ENCODE data around the gene CCDC63. TPM values are rescaled to one million over a fixed set of nuclear protein-coding genes. Genes with fewer than 3 reads are reported as not detected.

Gene CCDC63
- total and polyA plus RNA-seq, 5 donors from 2014 or later, result not detected

- no peaks in the 10 kb centered on the region for H3K27me3 ChIP-seq (ENCODE audit: control insufficient read depth, insufficient read depth, low read length)
- H3K4me1 Mint-ChIP-seq, result no peaks in the 10 kb centered on the region
- no peaks in the 10 kb centered on the region for H3K36me3 ChIP-seq (ENCODE audit: control insufficient read depth, insufficient read depth, low read length)
- DNase-seq, result no peak
- no peaks in the 10 kb centered on the region for H3K4me1 ChIP-seq (ENCODE audit: control insufficient read depth, insufficient read depth, low read length, poor library complexity, severe bottlenecking)
- H3K36me3 Mint-ChIP-seq, result no peaks in the 10 kb centered on the region
- no peak for ATAC-seq (ENCODE audit: low read depth in 2 of 2)
- no peak overlapping the region for H3K4me3 Mint-ChIP-seq
- H3K27me3 Mint-ChIP-seq, result peaks cover 10% of the 10 kb centered on the region
- no peak overlapping the region for H3K27ac ChIP-seq (ENCODE audit: insufficient read depth, low read length, poor library complexity, severe bottlenecking)
- H3K9me3 ChIP-seq (ENCODE audit: control insufficient read depth in 2 of 2, low read length in 2 of 2), result no peaks in the 10 kb centered on the region
- peaks cover 0 to 2% (median 0%) of the 10 kb centered on the region in 7 donors for H3K9me3 Mint-ChIP-seq
- H3K27ac Mint-ChIP-seq, result no peak overlapping the region
- H3K4me3 ChIP-seq (ENCODE audit: low read depth, low read length), result no peak overlapping the region
These were observed 33.5 kb upstream of the CCDC63 start for GRCh38 chr12:110813285-110813684.

- no peak overlapping the region for H3K4me3 ChIP-seq (ENCODE audit: low read depth, low read length)
- no peak for DNase-seq
- Mint-ChIP-seq H3K9me3 (peaks cover 0 to under 1% (median 0%) of the 10 kb centered on the region in 7 donors), H3K4me1 (no peaks in the 10 kb centered on the region), H3K36me3 (no peaks in the 10 kb centered on the region), H3K27ac (no peak overlapping the region), H3K4me3 (no peak overlapping the region), H3K27me3 (peaks cover 10% of the 10 kb centered on the region)
- H3K4me1 ChIP-seq (ENCODE audit: control insufficient read depth, insufficient read depth, low read length, poor library complexity, severe bottlenecking), result no peaks in the 10 kb centered on the region
- H3K36me3 ChIP-seq (ENCODE audit: control insufficient read depth, insufficient read depth, low read length), result no peaks in the 10 kb centered on the region
- H3K9me3 ChIP-seq (ENCODE audit: control insufficient read depth in 2 of 2, low read length in 2 of 2), result no peaks in the 10 kb centered on the region
- H3K27me3 ChIP-seq (ENCODE audit: control insufficient read depth, insufficient read depth, low read length), result no peaks in the 10 kb centered on the region
- H3K27ac ChIP-seq (ENCODE audit: insufficient read depth, low read length, poor library complexity, severe bottlenecking), result no peak overlapping the region
- ATAC-seq (ENCODE audit: low read depth in 2 of 2), result no peak
These were observed 33.0 kb upstream of the CCDC63 start for GRCh38 chr12:110813756-110814155.

- ATAC-seq (ENCODE audit: low read depth in 2 of 2) (no peak), DNase-seq (no peak)
- Mint-ChIP-seq H3K27ac (no peak overlapping the region), H3K4me1 (no peaks in the 10 kb centered on the region), H3K36me3 (no peaks in the 10 kb centered on the region), H3K27me3 (peaks cover 14% of the 10 kb centered on the region), H3K9me3 (no peaks in the 10 kb centered on the region), H3K4me3 (no peak overlapping the region)
- H3K36me3 ChIP-seq (ENCODE audit: control insufficient read depth, insufficient read depth, low read length), result no peaks in the 10 kb centered on the region
- no peak overlapping the region for H3K27ac ChIP-seq (ENCODE audit: insufficient read depth, low read length, poor library complexity, severe bottlenecking)
- H3K4me3 ChIP-seq (ENCODE audit: low read depth, low read length), result no peak overlapping the region
- no peaks in the 10 kb centered on the region for H3K9me3 ChIP-seq (ENCODE audit: control insufficient read depth in 2 of 2, low read length in 2 of 2)
- H3K4me1 ChIP-seq (ENCODE audit: control insufficient read depth, insufficient read depth, low read length, poor library complexity, severe bottlenecking), result no peaks in the 10 kb centered on the region
- H3K27me3 ChIP-seq (ENCODE audit: control insufficient read depth, insufficient read depth, low read length), result no peaks in the 10 kb centered on the region
These were observed 30.5 kb upstream of the CCDC63 start for GRCh38 chr12:110816248-110816647.

GRCh38 chr12:110816779-110817178, 30.0 kb upstream of the CCDC63 start:
- Histone ChIP-seq H3K9me3 (ENCODE audit: control insufficient read depth in 2 of 2, low read length in 2 of 2) (no peaks in the 10 kb centered on the region), H3K27me3 (ENCODE audit: control insufficient read depth, insufficient read depth, low read length) (no peaks in the 10 kb centered on the region), H3K27ac (ENCODE audit: insufficient read depth, low read length, poor library complexity, severe bottlenecking) (no peak overlapping the region), H3K4me3 (ENCODE audit: low read depth, low read length) (no peak overlapping the region), H3K36me3 (ENCODE audit: control insufficient read depth, insufficient read depth, low read length) (no peaks in the 10 kb centered on the region), H3K4me1 (ENCODE audit: control insufficient read depth, insufficient read depth, low read length, poor library complexity, severe bottlenecking) (no peaks in the 10 kb centered on the region)
- Mint-ChIP-seq H3K36me3 (no peaks in the 10 kb centered on the region), H3K9me3 (no peaks in the 10 kb centered on the region), H3K27me3 (peaks cover 14% of the 10 kb centered on the region), H3K4me3 (no peak overlapping the region), H3K27ac (no peak overlapping the region), H3K4me1 (no peaks in the 10 kb centered on the region)
- ATAC-seq (ENCODE audit: low read depth in 2 of 2) (no peak), DNase-seq (no peak)

- Mint-ChIP-seq H3K27ac (no peak overlapping the region), H3K27me3 (peaks cover 20% of the 10 kb centered on the region), H3K4me1 (no peaks in the 10 kb centered on the region), H3K9me3 (no peaks in the 10 kb centered on the region), H3K36me3 (no peaks in the 10 kb centered on the region), H3K4me3 (no peak overlapping the region)
- H3K4me1 ChIP-seq (ENCODE audit: control insufficient read depth, insufficient read depth, low read length, poor library complexity, severe bottlenecking), result no peaks in the 10 kb centered on the region
- H3K4me3 ChIP-seq (ENCODE audit: low read depth, low read length), result no peak overlapping the region
- H3K27me3 ChIP-seq (ENCODE audit: control insufficient read depth, insufficient read depth, low read length), result no peaks in the 10 kb centered on the region
- no peaks in the 10 kb centered on the region for H3K9me3 ChIP-seq (ENCODE audit: control insufficient read depth in 2 of 2, low read length in 2 of 2)
- H3K36me3 ChIP-seq (ENCODE audit: control insufficient read depth, insufficient read depth, low read length), result no peaks in the 10 kb centered on the region
- DNase-seq (no peak), ATAC-seq (ENCODE audit: low read depth in 2 of 2) (no peak)
- no peak overlapping the region for H3K27ac ChIP-seq (ENCODE audit: insufficient read depth, low read length, poor library complexity, severe bottlenecking)
These were observed 28.3 kb upstream of the CCDC63 start for GRCh38 chr12:110818511-110818910.

GRCh38 chr12:110819150-110819549, 27.6 kb upstream of the CCDC63 start:
- no peak for ATAC-seq (ENCODE audit: low read depth in 2 of 2)
- no peak overlapping the region for H3K4me3 Mint-ChIP-seq
- no peaks in the 10 kb centered on the region for H3K9me3 Mint-ChIP-seq

GRCh38 chr12:110819646-110820045, 27.1 kb upstream of the CCDC63 start:
- no peak overlapping the region for H3K27ac Mint-ChIP-seq
- DNase-seq, result no peak
- no peak overlapping the region for H3K27ac ChIP-seq (ENCODE audit: insufficient read depth, low read length, poor library complexity, severe bottlenecking)

More at GRCh38 chr12:110819150-110819549, 27.6 kb upstream of the CCDC63 start:
- Histone ChIP-seq H3K4me1 (ENCODE audit: control insufficient read depth, insufficient read depth, low read length, poor library complexity, severe bottlenecking) (no peaks in the 10 kb centered on the region), H3K27ac (ENCODE audit: insufficient read depth, low read length, poor library complexity, severe bottlenecking) (no peak overlapping the region), H3K9me3 (ENCODE audit: control insufficient read depth in 2 of 2, low read length in 2 of 2) (no peaks in the 10 kb centered on the region), H3K36me3 (ENCODE audit: control insufficient read depth, insufficient read depth, low read length) (no peaks in the 10 kb centered on the region), H3K4me3 (ENCODE audit: low read depth, low read length) (no peak overlapping the region), H3K27me3 (ENCODE audit: control insufficient read depth, insufficient read depth, low read length) (no peaks in the 10 kb centered on the region)
- Mint-ChIP-seq H3K27me3 (peaks cover 23% of the 10 kb centered on the region), H3K4me1 (no peaks in the 10 kb centered on the region), H3K27ac (no peak overlapping the region), H3K36me3 (no peaks in the 10 kb centered on the region)
- no peak for DNase-seq

GRCh38 chr12:110821917-110822316, 24.9 kb upstream of the CCDC63 start:
- no peaks in the 10 kb centered on the region for H3K9me3 ChIP-seq (ENCODE audit: control insufficient read depth in 2 of 2, low read length in 2 of 2)
- H3K27ac Mint-ChIP-seq, result no peak overlapping the region
- no peaks in the 10 kb centered on the region for H3K36me3 ChIP-seq (ENCODE audit: control insufficient read depth, insufficient read depth, low read length)
- DNase-seq (no peak), ATAC-seq (ENCODE audit: low read depth in 2 of 2) (no peak)
- H3K27me3 Mint-ChIP-seq, result peaks cover 18% of the 10 kb centered on the region
- no peaks in the 10 kb centered on the region for H3K27me3 ChIP-seq (ENCODE audit: control insufficient read depth, insufficient read depth, low read length)
- H3K4me1 ChIP-seq (ENCODE audit: control insufficient read depth, insufficient read depth, low read length, poor library complexity, severe bottlenecking), result peaks cover 2% of the 10 kb centered on the region
- H3K4me1 Mint-ChIP-seq, result peaks cover 0 to 6% (median 5%) of the 10 kb centered on the region in 4 donors
- H3K27ac ChIP-seq (ENCODE audit: insufficient read depth, low read length, poor library complexity, severe bottlenecking), result no peak overlapping the region
- no peak overlapping the region for H3K4me3 Mint-ChIP-seq
- H3K36me3 Mint-ChIP-seq, result no peaks in the 10 kb centered on the region
- H3K9me3 Mint-ChIP-seq, result no peaks in the 10 kb centered on the region
- H3K4me3 ChIP-seq (ENCODE audit: low read depth, low read length), result no peak overlapping the region

More at GRCh38 chr12:110819646-110820045, 27.1 kb upstream of the CCDC63 start:
- H3K4me1 Mint-ChIP-seq, result no peaks in the 10 kb centered on the region
- H3K9me3 ChIP-seq (ENCODE audit: control insufficient read depth in 2 of 2, low read length in 2 of 2), result no peaks in the 10 kb centered on the region
- H3K4me1 ChIP-seq (ENCODE audit: control insufficient read depth, insufficient read depth, low read length, poor library complexity, severe bottlenecking), result no peaks in the 10 kb centered on the region
- no peaks in the 10 kb centered on the region for H3K36me3 ChIP-seq (ENCODE audit: control insufficient read depth, insufficient read depth, low read length)
- peaks cover 23% of the 10 kb centered on the region for H3K27me3 Mint-ChIP-seq
- H3K27me3 ChIP-seq (ENCODE audit: control insufficient read depth, insufficient read depth, low read length), result no peaks in the 10 kb centered on the region
- ATAC-seq (ENCODE audit: low read depth in 2 of 2), result no peak
- no peak overlapping the region for H3K4me3 Mint-ChIP-seq
- no peaks in the 10 kb centered on the region for H3K36me3 Mint-ChIP-seq
- H3K4me3 ChIP-seq (ENCODE audit: low read depth, low read length), result no peak overlapping the region
- H3K9me3 Mint-ChIP-seq, result no peaks in the 10 kb centered on the region

Data from CD4-positive, CD25-positive, alpha-beta regulatory T cell (primary cell).